ENCODE measurements around the gene IKZF1.

IKZF1 gene

GRCh38 chr7:50379539-50379938 is 75.0 kb downstream of the IKZF1 start:
- no peak for DNase-seq

- no peak for DNase-seq
Observed at GRCh38 chr7:50382455-50382854, 77.9 kb downstream of the IKZF1 start.

GRCh38 chr7:50387351-50387750 is 82.8 kb downstream of the IKZF1 start:
- no peak for DNase-seq

GRCh38 chr7:50389961-50390360 is 85.4 kb downstream of the IKZF1 start:
- no peak for DNase-seq

GRCh38 chr7:50391386-50391785 is 86.9 kb downstream of the IKZF1 start:
- DNase-seq = no peak

GRCh38 chr7:50393076-50393475 is 88.6 kb downstream of the IKZF1 start:
- DNase-seq = no peak

- DNase-seq = peak; percentile 33
Observed at GRCh38 chr7:50393547-50394252, 89.2 kb downstream of the IKZF1 start.

- no peak for DNase-seq
Observed at GRCh38 chr7:50394315-50394714, 89.8 kb downstream of the IKZF1 start.

GRCh38 chr7:50396856-50397255 is 92.3 kb downstream of the IKZF1 start:
- DNase-seq = no peak

- no peak for DNase-seq
Observed at GRCh38 chr7:50397320-50397970, 92.9 kb downstream of the IKZF1 start.

- DNase-seq = no peak
Observed at GRCh38 chr7:50397971-50398324, 93.4 kb downstream of the IKZF1 start.

- DNase-seq = no peak
Observed at GRCh38 chr7:50399206-50399605, 94.7 kb downstream of the IKZF1 start.

GRCh38 chr7:50399635-50400034 is 95.1 kb downstream of the IKZF1 start:
- DNase-seq = no peak

GRCh38 chr7:50400114-50400513 is 95.6 kb downstream of the IKZF1 start:
- DNase-seq = no peak

- no peak for DNase-seq
Observed at GRCh38 chr7:50404392-50404791, 99.9 kb downstream of the IKZF1 start.

GRCh38 chr7:50405221-50405620 is 100.7 kb downstream of the IKZF1 start:
- no peak for DNase-seq

- DNase-seq = no peak
Observed at GRCh38 chr7:50406935-50407334, 102.4 kb downstream of the IKZF1 start.

- no peak for DNase-seq
Observed at GRCh38 chr7:50409856-50410745, 105.6 kb downstream of the IKZF1 start.

GRCh38 chr7:50411332-50411731 is 106.8 kb downstream of the IKZF1 start:
- no peak for DNase-seq

- DNase-seq = no peak
Observed at GRCh38 chr7:50412973-50413372, 108.5 kb downstream of the IKZF1 start.

GRCh38 chr7:50413561-50413960 is 109.0 kb downstream of the IKZF1 start:
- no peak for DNase-seq

- DNase-seq = no peak
Observed at GRCh38 chr7:50415844-50416364, 111.4 kb downstream of the IKZF1 start.

GRCh38 chr7:50416527-50417182 is 112.1 kb downstream of the IKZF1 start:
- no peak for DNase-seq
